Measurements from ENCODE around the gene PRR7.
A peak's percentile ranks its signal among the peaks of the same experiment; 100 is the strongest.

Gene PRR7

DNA sequence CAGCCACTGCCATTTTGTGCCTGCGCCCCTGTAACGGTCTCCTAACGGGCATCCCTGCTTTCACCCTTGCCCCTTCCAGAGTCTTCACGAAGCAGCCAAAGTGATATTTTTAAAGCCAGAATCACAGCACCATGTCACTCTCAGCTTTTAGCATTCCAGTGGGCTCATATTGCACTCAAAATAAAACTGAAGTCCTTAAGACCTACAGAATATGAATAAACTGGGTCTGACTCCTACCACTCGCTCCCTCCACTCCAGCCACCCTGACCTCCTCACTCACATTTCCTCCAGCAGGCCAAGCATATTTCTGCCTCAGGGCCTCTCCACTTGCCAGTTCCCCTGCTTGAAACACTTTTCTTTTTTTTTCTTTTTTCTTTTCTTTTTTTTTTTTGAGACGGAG, 53.2 kb downstream of the PRR7 start:
- no peak for DNase-seq

DNA sequence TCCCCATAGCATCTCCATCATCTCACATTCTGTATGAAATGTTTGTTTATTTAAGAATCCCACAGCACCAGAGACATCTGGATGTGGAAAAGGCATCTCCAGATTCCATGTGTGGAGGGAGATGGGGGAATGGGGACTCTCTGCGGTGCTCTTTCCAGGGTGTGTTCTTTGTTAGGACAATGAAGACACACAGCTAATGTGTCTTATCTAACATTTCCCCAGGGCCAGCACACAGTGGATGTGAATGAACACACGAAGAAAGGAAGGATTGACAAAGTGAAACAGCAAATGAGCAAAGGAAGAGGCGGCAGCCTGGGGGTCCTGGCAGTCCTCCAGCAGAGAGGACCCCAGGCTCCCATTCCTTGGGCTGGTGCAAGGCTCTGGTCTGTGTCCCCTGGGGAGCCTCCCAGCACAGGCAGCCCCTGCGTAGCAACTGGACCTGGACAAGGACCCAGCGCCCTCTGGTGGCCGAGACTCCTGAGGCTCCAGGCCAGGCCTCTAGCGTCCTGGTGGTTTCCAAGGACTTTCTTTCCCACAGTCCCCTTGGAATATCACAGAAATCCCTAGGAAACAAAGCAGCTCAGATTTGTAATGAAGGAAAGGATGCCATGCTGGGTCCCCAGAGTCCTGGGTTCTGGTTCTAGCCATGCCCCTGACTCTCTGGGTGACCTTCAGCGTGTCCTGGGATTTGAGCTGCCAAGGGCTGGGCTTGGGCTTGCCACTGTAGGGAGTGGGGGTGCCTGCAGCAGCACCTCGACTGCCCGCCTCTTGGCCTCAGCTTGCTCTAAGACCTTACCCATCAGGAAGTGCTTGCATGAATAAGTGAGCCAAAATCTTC, 54.3 kb downstream of the PRR7 start:
- peak; percentile 83 for DNase-seq

DNA sequence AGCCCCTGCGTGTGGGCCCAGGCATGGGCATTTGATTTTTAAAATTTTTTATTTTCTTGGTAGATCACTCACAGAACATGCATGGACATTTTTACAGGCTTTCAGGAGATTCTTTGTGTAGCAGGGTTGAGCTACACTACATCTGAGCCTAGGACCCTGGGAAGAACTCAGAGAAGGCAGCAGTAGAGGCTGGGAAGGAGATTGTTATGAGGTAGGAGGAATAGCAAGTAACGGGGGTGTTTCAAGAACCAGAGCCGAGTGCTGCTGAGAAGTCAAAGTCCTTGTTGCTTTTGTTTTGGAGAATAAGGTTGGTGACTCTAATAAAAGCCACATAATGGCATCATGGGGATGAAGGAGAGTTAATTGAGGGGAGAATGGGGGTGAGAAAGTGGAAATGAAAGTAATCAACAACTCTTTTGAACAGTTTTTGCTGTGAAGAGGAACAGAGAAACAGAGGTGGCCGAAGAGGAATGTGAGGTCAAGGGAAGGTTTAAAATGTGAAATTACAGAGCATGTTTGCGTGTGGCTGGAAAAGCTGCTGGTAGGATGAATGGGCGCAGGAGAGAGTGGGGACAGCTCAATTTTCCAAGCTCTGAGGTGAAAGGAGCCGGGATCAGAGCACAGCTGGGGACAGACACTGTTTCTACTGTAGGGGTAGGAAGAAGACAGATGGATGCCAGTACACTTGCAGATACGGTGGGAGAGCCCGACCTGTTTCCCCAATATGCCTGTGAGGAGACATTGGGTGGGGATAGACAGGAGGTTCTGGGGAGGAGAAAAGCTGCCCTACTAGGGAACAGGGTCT, 55.5 kb downstream of the PRR7 start:
- no peak for DNase-seq

DNA sequence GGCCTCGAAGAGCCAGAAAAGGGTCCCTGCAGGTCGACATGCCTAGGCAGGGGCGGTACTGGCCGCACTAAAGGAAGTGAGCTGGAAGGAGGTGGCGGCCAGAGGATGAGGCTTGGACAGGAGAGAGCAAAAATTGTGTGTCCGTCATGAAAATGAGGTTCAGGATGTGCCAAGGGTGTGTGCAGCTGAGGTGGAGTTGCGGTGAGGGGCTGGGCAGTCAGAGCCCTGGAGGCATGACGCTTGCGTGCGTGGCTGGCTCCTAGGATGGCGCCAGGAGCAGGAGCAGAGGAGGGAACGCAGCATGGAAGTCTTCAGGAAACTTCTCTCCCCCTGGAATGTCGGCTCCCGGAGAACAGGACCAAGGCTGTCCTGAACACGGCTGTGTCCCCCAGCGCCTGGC, 56.3 kb downstream of the PRR7 start:
- DNase-seq = no peak

DNA sequence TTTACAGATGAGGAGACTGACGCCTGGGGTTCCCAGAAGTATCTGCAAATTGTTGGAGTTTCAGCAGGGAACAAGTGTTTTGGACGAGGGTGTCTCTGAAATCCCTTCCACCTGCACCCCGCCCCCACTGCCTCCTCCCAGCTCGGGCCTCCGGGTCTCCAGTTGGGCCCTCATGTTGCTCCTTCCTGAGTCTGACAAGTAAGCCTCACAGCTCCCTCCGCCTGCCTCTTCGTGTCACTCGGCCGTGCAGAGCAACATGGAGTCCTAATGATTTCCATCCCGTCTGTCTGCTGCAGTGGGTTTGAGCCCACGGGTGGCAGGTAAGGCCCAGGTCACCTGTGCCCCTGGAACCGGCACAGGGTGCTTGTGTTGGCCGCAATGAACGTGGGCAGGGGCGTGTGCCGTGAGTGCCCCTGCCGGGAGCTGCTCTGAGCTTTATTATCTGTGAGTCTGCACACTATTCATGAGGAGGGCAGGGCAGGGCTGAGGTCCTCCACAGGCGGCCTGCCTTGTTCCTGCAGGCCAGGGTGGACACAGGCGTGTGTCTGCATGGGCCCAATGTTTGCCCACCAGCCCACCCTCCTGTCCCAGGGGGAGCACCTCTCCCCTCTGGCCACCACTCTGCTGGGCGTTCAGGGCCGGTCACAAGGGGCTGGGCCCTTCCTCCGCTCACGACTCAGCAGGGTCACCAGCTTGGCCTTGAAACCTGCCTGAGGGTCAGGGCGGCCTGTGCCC, 56.9 kb downstream of the PRR7 start:
- no peak for DNase-seq

DNA sequence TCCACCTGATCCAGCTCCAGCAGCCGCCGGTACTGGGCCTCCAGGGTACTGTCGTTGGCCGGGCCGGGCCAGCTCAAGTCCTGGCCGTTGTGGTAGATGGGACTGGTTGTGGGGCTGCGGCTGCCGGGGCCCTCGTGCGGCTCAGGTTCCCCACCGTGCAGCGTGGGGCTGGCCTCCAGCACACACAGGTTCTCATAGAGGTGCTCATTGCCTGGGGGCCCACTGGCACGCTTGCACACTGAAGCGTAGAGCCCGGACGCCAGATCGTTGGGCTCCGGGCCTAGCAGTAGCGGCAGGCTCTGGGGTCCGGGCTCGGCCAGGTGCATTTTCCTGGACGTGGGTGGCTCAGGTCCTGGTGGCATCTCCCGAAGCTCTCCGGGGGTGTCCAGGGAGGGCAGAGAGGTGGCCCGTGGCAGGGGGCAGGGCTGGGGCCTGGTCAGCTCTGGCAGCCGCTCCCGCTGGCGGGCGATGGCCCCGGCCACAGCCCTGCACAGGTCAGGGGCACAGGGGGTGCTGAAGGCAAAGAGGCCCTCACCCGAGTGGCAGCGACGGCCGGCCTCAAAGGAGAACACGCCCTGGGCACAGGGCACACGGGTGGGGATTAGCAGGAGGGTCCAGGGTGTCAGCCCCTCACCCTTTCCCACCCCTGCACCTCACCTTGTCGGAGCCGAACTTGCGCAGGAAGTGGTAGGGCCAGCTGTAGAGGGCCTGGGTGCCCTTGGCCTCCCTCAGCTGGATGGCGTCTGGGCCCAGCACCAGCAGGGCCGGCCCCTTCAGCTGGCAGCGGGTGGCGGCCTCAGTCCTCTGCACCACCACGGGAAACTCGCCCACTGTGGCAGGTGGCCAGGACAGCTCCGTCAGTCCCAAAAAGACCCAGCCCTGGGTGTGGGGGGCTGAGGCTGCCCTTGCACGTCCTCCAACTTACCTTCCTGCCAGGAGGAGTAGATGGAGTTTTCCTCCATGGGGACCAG, 57.8 kb downstream of the PRR7 start:
- no peak for DNase-seq

DNA sequence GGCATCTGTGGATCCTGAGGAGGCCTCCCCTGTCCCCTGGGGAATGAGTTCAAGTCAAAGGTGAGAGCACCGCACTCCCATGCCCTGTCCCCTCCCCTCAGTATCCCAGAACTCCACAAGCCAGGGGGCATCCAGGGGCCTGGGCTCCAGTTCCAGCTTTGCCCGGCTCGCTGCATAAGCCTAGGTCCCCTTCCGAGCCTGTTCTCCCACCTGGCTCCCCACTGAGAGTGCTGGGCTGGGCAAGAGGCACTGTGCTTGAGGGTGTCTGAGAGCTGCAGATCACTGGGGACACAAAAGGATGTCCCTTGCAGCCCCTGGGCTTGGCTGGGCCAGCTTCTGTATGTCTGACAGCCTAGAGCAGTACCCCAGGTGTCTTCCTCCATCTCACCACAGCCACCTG, 58.5 kb downstream of the PRR7 start:
- no peak for DNase-seq

Data from fibroblast of skin of back (primary cell).